Caco-2 (cell line): ENCODE measurements around the gene TSHZ1. TPM values are rescaled to one million over a fixed set of nuclear protein-coding genes. Genes with fewer than 3 reads are reported as not detected.

Source experiments
- BruUV-seq: library from RNA; stranded (reverse); fragments of 400-500 nt; replicated peaks from 2 replicates; lab custom pipeline; 2021; lab: Mats Ljungman, UMichigan
- CTCF ChIA-PET: fragments of 300-600 bp; sonication (Branson Sonifier 250); formaldehyde crosslinking; loops from one replicate; lab custom pipeline; 2022; ENCODE audit warnings: antibody characterized with exemption; lab: Charles Lee
- POLR2A ChIA-PET: fragments of 300-600 bp; sonication (Branson Sonifier 250); formaldehyde crosslinking; loops from one replicate; lab custom pipeline; 2022; ENCODE audit warnings: antibody characterized with exemption; lab: Charles Lee
- DNase-seq, 2 experiments: peaks; one replicate each; pipeline versions ENCODE4 v3.0.0 to v3.0.0-alpha.2; 2020 to 2022
- H3K27me3 ChIP-seq: replicated peaks from 2 replicates; pipeline ENCODE4 v1.6.0; 2011; ENCODE audit warnings: low read length; ENCODE audit not compliant: control insufficient read depth, insufficient read depth
- H3K36me3 ChIP-seq: 2 replicates; pipeline ENCODE4 v1.5.1; 2011; ENCODE audit warnings: low read length; ENCODE audit not compliant: control insufficient read depth, insufficient read depth
- H3K4me1 ChIP-seq: fragments of 250-450 bp; sonication (Bioruptor Pico); 2 replicates; pipeline ENCODE4 v1.5.1; 2020; ENCODE audit warnings: mild to moderate bottlenecking
- H3K4me3 ChIP-seq: 2 replicates; pipeline ENCODE4 v1.5.1; 2011; ENCODE audit warnings: low read depth, mild to moderate bottlenecking, control low read depth, low read length
- H3K9me3 ChIP-seq: fragments of 250-450 bp; sonication (Bioruptor Pico); 2 replicates; pipeline ENCODE4 v1.5.1; 2020; ENCODE audit warnings: mild to moderate bottlenecking, moderate library complexity
- H3K27ac Mint-ChIP-seq: one replicate; pipeline ENCODE4 v1.8.0; 2022; ENCODE audit warnings: mixed read lengths; ENCODE audit not compliant: unreplicated experiment
- H3K27me3 Mint-ChIP-seq: one replicate; pipeline ENCODE4 v1.8.0; 2022; ENCODE audit warnings: mixed read lengths; ENCODE audit not compliant: insufficient read depth, unreplicated experiment
- H3K36me3 Mint-ChIP-seq: one replicate; pipeline ENCODE4 v1.8.0; 2022; ENCODE audit warnings: mild to moderate bottlenecking, mixed read lengths; ENCODE audit not compliant: insufficient read depth, unreplicated experiment
- H3K4me1 Mint-ChIP-seq: one replicate; pipeline ENCODE4 v1.8.0; 2022; ENCODE audit warnings: low read depth, mixed read lengths; ENCODE audit not compliant: unreplicated experiment
- H3K4me3 Mint-ChIP-seq: one replicate; pipeline ENCODE4 v1.8.0; 2022; ENCODE audit warnings: mild to moderate bottlenecking, moderate library complexity, mixed read lengths; ENCODE audit not compliant: unreplicated experiment
- H3K9me3 Mint-ChIP-seq: one replicate; pipeline ENCODE4 v1.8.0; 2022; ENCODE audit warnings: mixed read lengths; ENCODE audit not compliant: unreplicated experiment
- intact Hi-C: fragments of 100-400 bp; cut with micrococcal nuclease; formaldehyde crosslinking; loops from one replicate; pipeline ENCODE4 v1.10.0; 2022; ENCODE audit not compliant: unreplicated experiment
- total RNA-seq: library from RNA; stranded (reverse); gene quantifications from 2 replicates; pipeline ENCODE4 v1.2.3, GENCODE V29; 2022
- TF ChIP-seq, protein P1 (sequence below), 2 experiments: fragments of 200-600 bp in 1 of 2; IDR thresholded peaks; 1 replicate in 1 of 2; 2 replicates in 1 of 2; pipeline versions ENCODE4 v1.5.1 to v1.8.0; 2011 to 2022; ENCODE audit warnings: antibody characterized with exemption in 1 of 2, control low read depth in 1 of 2, inconsistent platforms in 1 of 2, low read depth in 1 of 2, low read length in 1 of 2, mild to moderate bottlenecking in 1 of 2, moderate library complexity in 1 of 2; ENCODE audit not compliant: insufficient read depth in 1 of 2, severe bottlenecking in 1 of 2, unreplicated experiment in 1 of 2

The TSHZ1 gene
- total RNA-seq, 1 experiment from 2014 or later: 4.4 TPM

DNA sequence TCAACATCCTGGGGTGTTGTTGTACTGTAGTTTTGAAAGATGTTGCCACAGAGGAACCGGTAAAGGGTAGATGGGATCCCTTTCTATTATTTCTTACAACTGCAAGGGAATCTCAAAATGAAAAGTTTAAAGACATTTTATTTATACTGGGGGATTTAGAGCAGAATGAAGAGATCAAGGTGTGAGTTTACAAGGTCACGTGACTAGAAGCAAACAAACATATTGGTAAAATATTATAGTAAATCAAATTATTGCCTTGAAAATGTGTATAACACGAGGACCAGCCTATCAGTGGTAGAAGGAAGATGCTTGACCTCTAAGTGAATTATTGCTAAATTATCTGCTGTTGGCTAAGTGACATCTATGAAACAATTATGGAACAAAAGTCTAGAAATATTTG, 119.7 kb downstream of the TSHZ1 start:
- TF ChIP-seq, protein P1, sequence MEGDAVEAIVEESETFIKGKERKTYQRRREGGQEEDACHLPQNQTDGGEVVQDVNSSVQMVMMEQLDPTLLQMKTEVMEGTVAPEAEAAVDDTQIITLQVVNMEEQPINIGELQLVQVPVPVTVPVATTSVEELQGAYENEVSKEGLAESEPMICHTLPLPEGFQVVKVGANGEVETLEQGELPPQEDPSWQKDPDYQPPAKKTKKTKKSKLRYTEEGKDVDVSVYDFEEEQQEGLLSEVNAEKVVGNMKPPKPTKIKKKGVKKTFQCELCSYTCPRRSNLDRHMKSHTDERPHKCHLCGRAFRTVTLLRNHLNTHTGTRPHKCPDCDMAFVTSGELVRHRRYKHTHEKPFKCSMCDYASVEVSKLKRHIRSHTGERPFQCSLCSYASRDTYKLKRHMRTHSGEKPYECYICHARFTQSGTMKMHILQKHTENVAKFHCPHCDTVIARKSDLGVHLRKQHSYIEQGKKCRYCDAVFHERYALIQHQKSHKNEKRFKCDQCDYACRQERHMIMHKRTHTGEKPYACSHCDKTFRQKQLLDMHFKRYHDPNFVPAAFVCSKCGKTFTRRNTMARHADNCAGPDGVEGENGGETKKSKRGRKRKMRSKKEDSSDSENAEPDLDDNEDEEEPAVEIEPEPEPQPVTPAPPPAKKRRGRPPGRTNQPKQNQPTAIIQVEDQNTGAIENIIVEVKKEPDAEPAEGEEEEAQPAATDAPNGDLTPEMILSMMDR (IDR thresholded peaks at IDR 0.05; ENCODE audit: insufficient read depth in 1 of 2, low read depth in 1 of 2, low read length in 1 of 2, severe bottlenecking in 1 of 2, unreplicated experiment in 1 of 2): no peak
- Histone ChIP-seq H3K36me3 (no peaks in the 10 kb centered on the region), H3K4me3 (no peak overlapping the region), H3K9me3 (no peaks in the 10 kb centered on the region), H3K4me1 (no peaks in the 10 kb centered on the region), H3K27me3 (no peaks in the 10 kb centered on the region)
- intact Hi-C loops: no loop called here
- peaks cover 11% of the 10 kb centered on the region for H3K9me3 Mint-ChIP-seq
- CTCF ChIA-PET: no interaction called here
- H3K27ac Mint-ChIP-seq: no peak overlapping the region
- POLR2A ChIA-PET: no interaction called here
- DNase-seq: no peak
- no peak overlapping the region for H3K4me3 Mint-ChIP-seq
- no TSS peak for BruUV-seq
- no peaks in the 10 kb centered on the region for H3K36me3 Mint-ChIP-seq
- H3K4me1 Mint-ChIP-seq: no peaks in the 10 kb centered on the region
- no peaks in the 10 kb centered on the region for H3K27me3 Mint-ChIP-seq

DNA sequence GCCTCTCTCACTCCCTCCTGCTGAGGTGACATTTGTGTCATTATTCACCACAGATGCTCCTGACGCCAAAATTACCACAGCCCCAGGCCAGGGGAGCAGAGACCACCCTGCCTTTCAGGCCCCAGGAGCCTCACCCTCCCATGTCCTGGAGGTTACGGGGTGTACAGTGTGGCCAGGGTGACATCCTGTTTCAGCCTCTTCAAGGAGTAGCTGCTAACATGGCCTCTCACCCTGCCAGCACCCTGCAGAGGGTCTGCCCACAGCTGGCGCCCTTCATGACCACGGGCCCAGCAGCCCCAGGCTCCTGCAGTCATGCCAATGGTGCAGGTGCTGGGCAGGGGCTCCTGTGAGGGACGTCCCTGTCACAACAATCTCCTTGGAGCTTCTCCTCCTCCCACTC, 124.3 kb downstream of the TSHZ1 start:
- Histone ChIP-seq H3K36me3 (no peaks in the 10 kb centered on the region), H3K4me1 (no peaks in the 10 kb centered on the region), H3K9me3 (no peaks in the 10 kb centered on the region), H3K27me3 (no peaks in the 10 kb centered on the region), H3K4me3 (no peak overlapping the region)
- Mint-ChIP-seq H3K27me3 (no peaks in the 10 kb centered on the region), H3K36me3 (no peaks in the 10 kb centered on the region), H3K4me1 (no peaks in the 10 kb centered on the region), H3K27ac (no peak overlapping the region), H3K4me3 (no peak overlapping the region), H3K9me3 (no peaks in the 10 kb centered on the region)
- CTCF ChIA-PET: no interaction called here
- TF ChIP-seq, protein P1 (IDR thresholded peaks at IDR 0.05; ENCODE audit: insufficient read depth in 1 of 2, low read depth in 1 of 2, low read length in 1 of 2, severe bottlenecking in 1 of 2, unreplicated experiment in 1 of 2): no peak
- POLR2A ChIA-PET: no interaction called here
- no peak for DNase-seq
- no TSS peak for BruUV-seq
- intact Hi-C loops: no loop called here

DNA sequence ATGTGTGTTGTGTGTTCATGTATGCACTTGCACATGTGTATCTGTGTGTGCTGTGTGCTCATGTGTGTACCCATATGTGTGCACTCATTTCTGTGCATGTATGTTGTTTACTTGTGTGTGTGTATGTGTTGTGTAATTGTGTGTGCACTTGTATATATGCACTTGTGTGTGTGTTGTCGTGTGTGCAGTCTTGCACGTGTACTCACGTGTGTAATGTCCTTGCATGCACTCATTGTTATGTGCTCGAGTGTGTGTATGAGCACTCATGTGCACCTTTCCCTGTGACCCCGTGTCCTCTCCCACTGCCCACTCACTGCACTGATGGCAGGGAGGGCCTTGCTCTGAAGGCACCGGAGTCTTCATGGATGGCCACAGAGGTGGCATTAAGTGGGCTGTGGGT, 124.9 kb downstream of the TSHZ1 start:
- Histone ChIP-seq H3K36me3 (no peaks in the 10 kb centered on the region), H3K9me3 (no peaks in the 10 kb centered on the region), H3K4me1 (no peaks in the 10 kb centered on the region), H3K4me3 (no peak overlapping the region), H3K27me3 (no peaks in the 10 kb centered on the region)
- Mint-ChIP-seq H3K4me3 (no peak overlapping the region), H3K27me3 (no peaks in the 10 kb centered on the region), H3K27ac (no peak overlapping the region), H3K4me1 (no peaks in the 10 kb centered on the region), H3K36me3 (no peaks in the 10 kb centered on the region), H3K9me3 (no peaks in the 10 kb centered on the region)
- DNase-seq: no peak
- CTCF ChIA-PET: no interaction called here
- BruUV-seq: no TSS peak
- TF ChIP-seq, protein P1 (IDR thresholded peaks at IDR 0.05; ENCODE audit: insufficient read depth in 1 of 2, low read depth in 1 of 2, low read length in 1 of 2, severe bottlenecking in 1 of 2, unreplicated experiment in 1 of 2): no peak
- POLR2A ChIA-PET: no interaction called here
- intact Hi-C loops: no loop called here
